Fibroblast of lung (primary cell): ENCODE measurements around the gene KAT2B.

Experiments used
- CTCF ChIP-seq, 2 donors: IDR thresholded peaks in 1 of 2; conservative IDR thresholded peaks in 1 of 2; 1 replicate in 1 of 2; 2 replicates in 1 of 2; pipeline ENCODE4 v1.5.1; 2011 to 2012; ENCODE audit warnings: low read length in 2 of 2, control low read depth in 1 of 2, inconsistent platforms in 1 of 2, low read depth in 1 of 2, mild to moderate bottlenecking in 1 of 2
- EZH2 ChIP-seq: IDR thresholded peaks from 2 replicates; pipeline ENCODE4 v1.5.1; 2012; ENCODE audit warnings: low read length, control low read depth, mild to moderate bottlenecking; ENCODE audit errors: missing control alignments

GRCh38 chr3:20073683-20074082, 33.4 kb downstream of the KAT2B start:
- TF ChIP-seq CTCF (conservative IDR thresholded peaks at IDR 0.05 in 1 of 2, IDR thresholded peaks at IDR 0.05 in 1 of 2; ENCODE audit: low read depth in 1 of 2, low read length in 2 of 2) (no peak), EZH2 (no peak)
